NCI-H82 treated with DMSO at 0.1 percent for 48 hours (cell line): ENCODE results near the gene EVI5L.

ENCODE experiments used
- DNase-seq: peaks from one replicate; lab custom pipeline; 2025; ENCODE audit not compliant: unreplicated experiment; lab: John Stamatoyannopoulos, UW

Gene EVI5L

DNA sequence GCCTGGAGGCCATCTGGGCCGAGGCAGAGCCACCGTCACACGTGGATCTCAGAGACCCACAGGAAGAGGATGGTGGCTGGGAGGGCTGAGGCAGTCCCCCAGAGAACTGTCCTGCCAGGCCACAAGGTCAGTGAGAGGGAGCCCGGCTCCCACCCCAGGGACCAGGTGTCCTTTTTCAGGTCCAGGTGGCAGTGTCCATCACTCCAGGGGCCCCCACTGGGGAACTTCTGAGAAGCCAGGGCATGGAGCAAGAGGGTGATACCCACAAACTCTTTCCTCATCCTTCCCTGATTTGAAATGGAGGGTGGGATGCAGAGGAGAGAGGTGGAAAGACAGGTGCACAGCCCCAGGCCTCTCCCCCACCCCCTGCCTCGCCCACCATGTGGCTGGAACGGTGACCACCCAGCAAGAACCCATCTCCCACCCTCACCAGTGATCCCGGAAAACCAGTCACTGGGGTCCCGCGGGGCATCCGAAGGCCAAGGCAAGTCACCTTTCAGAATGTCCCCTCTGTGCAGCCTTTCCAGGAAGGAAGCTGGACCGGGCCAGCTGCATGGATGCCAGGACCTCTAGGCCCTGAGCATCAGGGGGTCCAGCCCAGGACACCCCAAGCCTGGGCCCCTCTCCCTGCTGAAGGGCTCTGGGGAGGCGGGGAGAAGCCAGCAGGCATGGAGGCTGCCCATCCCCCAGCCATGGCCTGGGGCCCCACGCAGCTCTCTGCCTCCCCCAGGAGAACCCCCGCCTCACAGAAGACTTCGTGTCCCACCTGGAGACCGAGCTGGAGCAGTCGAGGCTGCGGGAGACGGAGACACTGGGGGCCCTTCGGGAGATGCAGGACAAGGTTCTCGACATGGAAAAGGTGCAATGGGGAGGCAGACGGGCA, 30.1 kb downstream of the EVI5L start:
- DNase-seq = no peak

DNA sequence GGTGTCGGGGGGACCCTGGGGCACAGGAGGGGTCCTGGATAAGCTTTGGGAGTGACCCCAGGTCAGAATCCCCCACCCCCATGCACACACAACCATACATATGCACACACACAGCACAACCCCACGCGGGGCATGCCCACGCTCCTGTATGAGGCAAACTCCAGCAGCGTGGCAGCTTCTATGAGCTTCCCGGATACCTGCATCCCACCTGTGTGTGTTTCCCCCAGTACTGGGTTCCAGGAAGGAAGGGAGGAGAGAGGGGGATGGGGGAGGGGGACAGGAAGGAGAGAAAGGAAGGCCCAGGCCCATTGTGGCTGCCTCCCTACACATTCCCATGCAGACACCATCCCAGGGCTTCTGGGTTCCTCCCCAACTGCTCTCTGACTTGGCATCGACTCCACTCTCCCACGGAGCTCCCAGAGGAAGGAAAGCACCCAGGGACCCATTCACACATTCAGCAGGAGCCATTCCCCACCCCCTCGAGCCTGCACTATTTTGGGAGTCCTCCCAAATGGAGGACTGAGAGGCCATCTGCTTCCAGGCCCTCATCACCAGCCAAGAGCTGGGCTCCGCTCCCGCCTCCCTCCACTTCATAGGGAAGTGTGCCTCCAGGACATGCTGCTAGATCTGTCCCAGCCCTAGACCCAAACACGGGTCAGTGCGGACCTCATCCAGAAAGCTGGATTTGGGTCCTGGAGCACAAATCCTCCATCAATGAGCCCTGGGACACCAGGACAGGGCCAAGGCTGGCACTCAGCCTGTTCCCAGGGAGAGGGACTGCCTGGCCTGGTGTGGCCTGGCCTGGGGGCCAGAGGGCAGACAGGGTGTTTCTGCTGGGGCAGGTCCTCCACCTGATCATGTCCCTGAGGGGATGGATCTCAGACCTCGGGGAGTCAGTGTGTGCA, 30.9 kb downstream of the EVI5L start:
- DNase-seq = no peak

- no peak for DNase-seq
These were observed 31.8 kb downstream of the EVI5L start for GRCh38 chr19:7861619-7862412.

DNA sequence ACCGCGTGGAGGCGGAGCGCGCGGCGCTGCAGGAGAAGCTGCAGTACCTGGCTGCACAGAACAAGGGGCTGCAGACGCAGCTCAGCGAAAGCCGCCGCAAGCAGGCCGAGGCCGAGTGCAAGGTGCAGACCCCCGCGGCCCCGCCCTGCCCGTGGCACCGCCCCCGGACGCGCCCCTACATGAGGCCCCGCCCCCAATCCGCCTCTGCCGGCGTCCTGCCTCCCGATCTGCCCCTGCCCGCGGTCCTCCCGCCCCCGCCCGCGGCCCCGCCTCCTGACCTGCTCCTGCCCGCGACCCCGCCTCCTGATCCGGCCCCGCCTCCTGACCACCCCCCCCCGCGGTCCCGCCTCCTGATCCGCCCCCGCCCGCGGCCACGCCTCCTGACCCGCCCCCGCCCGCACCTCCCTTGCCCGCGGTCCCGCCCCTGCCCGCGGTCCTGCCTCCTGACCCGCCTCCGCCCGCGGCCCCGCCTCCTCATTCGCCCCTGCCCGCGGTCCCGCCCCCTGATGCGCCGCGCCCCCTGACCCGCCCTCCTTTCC, 32.5 kb downstream of the EVI5L start:
- DNase-seq = no peak

GRCh38 chr19:7863157-7863970, 33.3 kb downstream of the EVI5L start:
- no peak for DNase-seq

- DNase-seq = no peak
These were observed 34.1 kb downstream of the EVI5L start for GRCh38 chr19:7863971-7864689.

DNA sequence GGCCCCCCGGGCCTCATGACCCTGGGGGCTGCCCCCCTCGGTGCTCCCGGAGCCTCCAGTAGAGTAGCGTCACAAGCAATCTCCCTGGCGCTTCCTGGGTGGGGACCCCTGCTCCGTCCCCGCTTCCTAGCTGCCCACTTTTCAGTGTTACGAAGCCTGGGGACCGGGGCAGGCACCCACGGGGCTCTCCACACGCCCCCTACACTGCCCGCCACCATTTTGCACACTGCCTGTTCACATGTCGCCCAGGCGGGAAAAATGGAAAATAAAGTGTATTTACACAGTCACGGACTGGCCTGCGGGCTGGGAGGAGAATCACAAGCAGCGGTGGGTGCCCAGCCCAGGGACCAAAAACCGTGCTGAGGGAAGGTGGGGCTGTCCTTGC, 34.7 kb downstream of the EVI5L start:
- no peak for DNase-seq

- no peak for DNase-seq
These were observed 35.4 kb downstream of the EVI5L start for GRCh38 chr19:7865262-7865911.

DNA sequence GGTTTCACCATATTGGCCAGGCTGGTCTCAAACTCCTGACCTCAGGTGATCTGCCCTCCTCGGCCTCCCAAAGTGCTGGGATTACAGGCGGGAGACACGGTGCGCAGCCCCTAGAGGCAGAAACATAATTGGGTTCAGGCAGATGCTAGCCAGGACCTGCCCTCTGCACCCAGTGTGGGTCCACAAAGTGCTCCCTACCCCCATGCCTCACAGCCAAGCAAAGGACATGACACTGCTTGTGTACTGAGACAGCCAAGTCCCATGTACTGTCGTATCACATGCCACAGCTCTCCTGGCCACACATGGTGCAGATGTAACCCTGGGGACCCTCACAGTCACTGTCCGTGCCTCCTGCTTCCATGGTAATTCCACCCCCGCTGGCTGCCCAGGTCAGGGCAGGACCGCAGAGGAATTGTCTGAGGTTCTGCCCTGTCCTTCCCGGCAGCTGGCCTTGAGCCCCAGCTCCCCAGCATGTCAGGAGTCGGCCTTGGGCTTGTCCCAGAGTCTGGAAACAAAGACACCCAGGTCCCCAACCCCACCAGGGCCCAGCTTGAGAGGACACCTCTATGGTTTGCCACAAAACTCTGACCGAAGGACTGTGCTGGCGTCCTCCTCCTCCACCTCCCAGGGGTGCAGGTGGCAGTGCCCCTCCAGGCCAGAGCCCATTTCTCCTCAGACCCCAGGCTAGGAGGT, 36.5 kb downstream of the EVI5L start:
- no peak for DNase-seq

GRCh38 chr19:7867092-7867844, 37.2 kb downstream of the EVI5L start:
- DNase-seq = no peak

- DNase-seq = peak; percentile 44
These were observed 38.3 kb downstream of the EVI5L start for GRCh38 chr19:7868326-7868670.

DNA sequence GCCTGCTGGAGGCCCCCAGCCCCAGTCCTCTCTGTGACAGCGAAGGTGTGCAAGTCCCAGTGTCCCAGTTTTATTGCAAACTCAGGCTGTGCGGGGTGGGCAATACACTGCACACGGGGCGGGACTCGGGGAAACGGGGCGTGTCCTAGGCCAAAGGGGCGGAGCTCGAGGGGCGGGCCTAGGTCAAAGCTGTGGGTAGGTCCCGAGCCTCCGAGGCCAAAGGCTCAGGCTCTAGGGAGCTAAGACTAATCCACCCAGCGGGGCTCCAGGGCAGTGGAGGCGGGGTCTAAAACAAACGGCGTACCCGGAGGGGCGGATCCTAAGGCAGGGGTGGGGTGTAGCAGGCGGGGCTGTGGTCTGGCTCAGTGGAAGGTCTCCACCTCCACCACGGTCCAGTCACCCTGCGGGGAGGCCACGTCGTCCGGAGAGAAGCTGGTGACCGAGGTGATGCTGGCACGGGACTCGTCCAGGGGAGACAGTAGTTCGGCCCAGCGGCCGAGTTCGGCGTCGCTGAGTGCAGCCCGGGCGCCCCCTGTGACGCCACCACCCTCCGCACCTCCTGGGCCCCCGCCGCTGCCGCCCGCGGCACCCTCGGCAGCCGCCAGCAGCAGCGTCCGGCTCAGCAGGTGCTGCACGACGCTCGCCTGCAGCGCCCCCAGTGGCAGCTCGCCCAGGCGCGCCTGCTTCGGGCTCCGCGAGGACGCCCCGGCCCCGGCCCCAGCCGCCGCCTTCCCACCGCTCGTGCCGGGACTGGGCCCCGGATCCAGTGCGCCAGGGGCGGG, 38.8 kb downstream of the EVI5L start:
- DNase-seq = peak; percentile 44

GRCh38 chr19:7869453-7869909, 39.5 kb downstream of the EVI5L start:
- no peak for DNase-seq

DNA sequence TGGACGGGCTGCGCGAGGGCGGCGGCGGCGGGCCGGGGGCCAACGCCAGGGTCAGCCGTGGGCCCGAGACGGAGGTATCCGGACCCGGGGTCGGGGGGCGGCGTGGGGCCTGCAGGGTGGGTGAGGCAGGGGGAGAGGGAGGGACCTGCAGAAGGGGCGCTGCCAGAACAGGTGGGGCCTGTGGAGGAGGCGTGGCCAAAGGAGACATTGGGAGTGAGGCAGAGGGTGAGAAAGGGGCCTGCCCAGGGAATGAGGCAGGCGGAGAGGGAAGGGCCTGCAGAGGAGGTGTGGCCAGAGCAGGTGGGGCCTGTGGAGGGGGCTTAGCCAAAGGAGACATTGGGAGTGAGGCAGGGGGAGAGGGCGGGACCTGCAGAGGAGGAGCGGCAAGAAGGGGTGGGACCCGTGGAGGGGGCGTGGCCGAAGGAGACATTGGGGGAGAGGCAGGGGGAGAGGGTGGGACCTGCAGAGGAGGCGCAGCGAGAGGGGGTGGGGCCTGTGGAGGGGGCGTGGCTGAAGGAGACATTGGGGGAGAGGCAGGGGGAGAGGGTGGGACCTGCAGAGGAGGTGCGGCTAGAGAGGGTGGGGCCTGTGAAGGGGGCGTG, 40.0 kb downstream of the EVI5L start:
- DNase-seq = no peak

- DNase-seq = peak; percentile 53
These were observed 40.8 kb downstream of the EVI5L start for GRCh38 chr19:7870571-7871436.
